DND-41 (cell line): Measurements from ENCODE around the gene ZC3H18.

ENCODE experiments used
- CTCF ChIP-seq: IDR thresholded peaks from 2 replicates; pipeline ENCODE4 v1.5.1; 2012; ENCODE audit warnings: borderline replicate concordance, low read length, moderate library complexity, mild to moderate bottlenecking; ENCODE audit not compliant: poor library complexity, severe bottlenecking; ENCODE audit errors: extremely low read depth
- EZH2 ChIP-seq: IDR thresholded peaks from 3 replicates; pipeline ENCODE4 v1.6.1; 2012; ENCODE audit warnings: borderline replicate concordance, low read depth, mild to moderate bottlenecking, moderate library complexity, low read length, inconsistent platforms; ENCODE audit not compliant: severe bottlenecking

GRCh38 chr16:88649195-88649923 is 79.2 kb downstream of the ZC3H18 start:
- TF ChIP-seq CTCF (no peak), EZH2 (no peak)
